ENCODE measurements around the gene C12orf42.

DNA sequence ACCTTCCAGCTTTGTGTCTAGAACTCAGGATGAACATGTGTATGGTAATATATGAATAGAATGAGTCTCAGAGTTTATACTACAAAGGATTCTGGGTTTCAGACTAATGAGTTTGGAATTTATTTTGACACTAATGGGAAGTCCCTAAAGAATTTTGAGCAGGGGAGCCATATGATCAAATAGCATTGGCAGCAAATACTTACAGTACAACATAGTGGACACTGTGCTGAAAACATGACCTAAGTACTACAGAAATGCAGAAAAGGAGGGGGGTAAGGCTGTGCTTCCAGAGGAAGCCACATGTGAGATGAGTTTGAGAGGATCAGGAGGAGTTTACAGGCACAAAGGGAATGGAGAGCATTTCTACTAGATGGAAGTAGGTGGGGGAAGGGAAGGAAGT lies 225.8 kb downstream of the C12orf42 start:
- TF ChIP-seq, protein P1, sequence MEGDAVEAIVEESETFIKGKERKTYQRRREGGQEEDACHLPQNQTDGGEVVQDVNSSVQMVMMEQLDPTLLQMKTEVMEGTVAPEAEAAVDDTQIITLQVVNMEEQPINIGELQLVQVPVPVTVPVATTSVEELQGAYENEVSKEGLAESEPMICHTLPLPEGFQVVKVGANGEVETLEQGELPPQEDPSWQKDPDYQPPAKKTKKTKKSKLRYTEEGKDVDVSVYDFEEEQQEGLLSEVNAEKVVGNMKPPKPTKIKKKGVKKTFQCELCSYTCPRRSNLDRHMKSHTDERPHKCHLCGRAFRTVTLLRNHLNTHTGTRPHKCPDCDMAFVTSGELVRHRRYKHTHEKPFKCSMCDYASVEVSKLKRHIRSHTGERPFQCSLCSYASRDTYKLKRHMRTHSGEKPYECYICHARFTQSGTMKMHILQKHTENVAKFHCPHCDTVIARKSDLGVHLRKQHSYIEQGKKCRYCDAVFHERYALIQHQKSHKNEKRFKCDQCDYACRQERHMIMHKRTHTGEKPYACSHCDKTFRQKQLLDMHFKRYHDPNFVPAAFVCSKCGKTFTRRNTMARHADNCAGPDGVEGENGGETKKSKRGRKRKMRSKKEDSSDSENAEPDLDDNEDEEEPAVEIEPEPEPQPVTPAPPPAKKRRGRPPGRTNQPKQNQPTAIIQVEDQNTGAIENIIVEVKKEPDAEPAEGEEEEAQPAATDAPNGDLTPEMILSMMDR (conservative IDR thresholded peaks at IDR 0.05), result no peak
- TF ChIP-seq EZH2 (IDR thresholded peaks at IDR 0.05; ENCODE audit: low read depth), result no peak
